ENCODE results near the gene TMTC1.

The TMTC1 gene

DNA sequence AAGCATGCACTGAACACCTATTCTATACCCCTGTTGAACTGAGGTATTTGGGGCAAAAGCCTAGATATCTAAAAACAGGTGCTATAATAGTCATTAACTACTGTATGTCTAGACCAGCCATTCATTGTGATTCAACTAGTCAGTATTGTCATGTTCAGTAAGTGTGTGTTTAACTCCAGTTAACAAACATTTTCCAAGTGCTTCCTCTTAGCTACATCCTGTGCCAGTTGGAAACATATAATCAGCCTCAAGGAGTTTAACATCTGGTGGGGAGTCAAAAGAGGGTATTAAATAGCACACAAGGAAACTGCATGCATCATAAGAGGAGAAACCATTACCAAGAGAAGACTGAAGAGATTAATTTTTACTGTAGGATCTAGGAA lies 20.4 kb downstream of the TMTC1 start:
- H3K4me3 ChIP-seq (ENCODE audit: low read length), result no peak overlapping the region
- TF ChIP-seq, protein P1, sequence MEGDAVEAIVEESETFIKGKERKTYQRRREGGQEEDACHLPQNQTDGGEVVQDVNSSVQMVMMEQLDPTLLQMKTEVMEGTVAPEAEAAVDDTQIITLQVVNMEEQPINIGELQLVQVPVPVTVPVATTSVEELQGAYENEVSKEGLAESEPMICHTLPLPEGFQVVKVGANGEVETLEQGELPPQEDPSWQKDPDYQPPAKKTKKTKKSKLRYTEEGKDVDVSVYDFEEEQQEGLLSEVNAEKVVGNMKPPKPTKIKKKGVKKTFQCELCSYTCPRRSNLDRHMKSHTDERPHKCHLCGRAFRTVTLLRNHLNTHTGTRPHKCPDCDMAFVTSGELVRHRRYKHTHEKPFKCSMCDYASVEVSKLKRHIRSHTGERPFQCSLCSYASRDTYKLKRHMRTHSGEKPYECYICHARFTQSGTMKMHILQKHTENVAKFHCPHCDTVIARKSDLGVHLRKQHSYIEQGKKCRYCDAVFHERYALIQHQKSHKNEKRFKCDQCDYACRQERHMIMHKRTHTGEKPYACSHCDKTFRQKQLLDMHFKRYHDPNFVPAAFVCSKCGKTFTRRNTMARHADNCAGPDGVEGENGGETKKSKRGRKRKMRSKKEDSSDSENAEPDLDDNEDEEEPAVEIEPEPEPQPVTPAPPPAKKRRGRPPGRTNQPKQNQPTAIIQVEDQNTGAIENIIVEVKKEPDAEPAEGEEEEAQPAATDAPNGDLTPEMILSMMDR (conservative IDR thresholded peaks at IDR 0.05; ENCODE audit: low read length), result no peak
- DNase-seq (ENCODE audit: low read depth), result no peak

DNA sequence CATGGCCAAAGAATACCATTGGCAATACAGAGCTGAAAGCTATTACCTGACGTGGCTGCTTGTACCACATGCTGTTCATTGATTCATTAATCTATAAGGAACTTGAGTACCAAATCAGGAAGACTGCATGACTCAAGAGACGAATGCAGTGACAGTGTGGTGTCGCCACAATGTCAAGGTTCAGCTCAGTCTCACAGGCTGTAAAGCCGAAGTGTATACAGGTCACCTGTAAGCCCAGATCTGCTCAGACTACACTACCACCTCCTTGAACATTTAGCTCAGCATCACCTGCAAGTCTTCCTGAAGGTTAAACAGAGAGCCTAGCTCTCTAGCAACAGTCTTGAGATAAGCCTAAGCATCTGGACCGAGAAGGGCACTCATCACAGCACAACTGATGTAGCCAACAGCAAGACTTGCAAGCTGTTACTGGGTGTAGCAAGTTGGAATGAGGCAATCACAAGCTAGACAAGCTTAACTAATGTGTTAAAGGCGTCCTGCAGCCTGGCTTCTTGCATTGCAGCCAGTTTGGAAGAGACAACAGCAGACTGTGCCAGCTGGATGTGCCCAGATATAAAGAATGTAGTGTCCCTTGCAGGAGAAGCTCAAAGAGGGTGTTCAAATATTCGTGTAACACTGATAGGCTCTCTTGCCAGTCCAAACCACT lies 21.0 kb downstream of the TMTC1 start:
- TF ChIP-seq, protein P1 (conservative IDR thresholded peaks at IDR 0.05; ENCODE audit: low read length), result no peak
- no peak overlapping the region for H3K4me3 ChIP-seq (ENCODE audit: low read length)
- no peak for DNase-seq (ENCODE audit: low read depth)

DNA sequence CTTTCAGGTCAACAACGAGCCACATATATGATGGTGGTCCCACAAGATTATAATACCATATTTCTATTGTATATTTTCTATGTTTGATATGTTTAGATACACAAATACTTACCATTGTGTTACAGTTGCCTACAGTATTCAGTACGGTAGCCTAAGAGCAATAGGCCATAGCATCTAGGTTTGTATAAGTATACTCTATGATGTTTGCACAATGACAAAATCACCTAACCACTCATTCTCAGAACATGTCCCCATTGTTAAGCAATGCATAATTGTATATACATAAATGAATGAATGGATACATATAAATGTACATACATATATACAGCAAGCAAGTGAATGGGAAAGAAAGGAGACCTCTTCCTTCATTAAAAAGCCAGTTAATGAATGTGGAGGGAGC lies 23.8 kb downstream of the TMTC1 start:
- DNase-seq (ENCODE audit: low read depth), result no peak
- no peak overlapping the region for H3K4me3 ChIP-seq (ENCODE audit: low read length)
- TF ChIP-seq, protein P1 (conservative IDR thresholded peaks at IDR 0.05; ENCODE audit: low read length), result no peak

DNA sequence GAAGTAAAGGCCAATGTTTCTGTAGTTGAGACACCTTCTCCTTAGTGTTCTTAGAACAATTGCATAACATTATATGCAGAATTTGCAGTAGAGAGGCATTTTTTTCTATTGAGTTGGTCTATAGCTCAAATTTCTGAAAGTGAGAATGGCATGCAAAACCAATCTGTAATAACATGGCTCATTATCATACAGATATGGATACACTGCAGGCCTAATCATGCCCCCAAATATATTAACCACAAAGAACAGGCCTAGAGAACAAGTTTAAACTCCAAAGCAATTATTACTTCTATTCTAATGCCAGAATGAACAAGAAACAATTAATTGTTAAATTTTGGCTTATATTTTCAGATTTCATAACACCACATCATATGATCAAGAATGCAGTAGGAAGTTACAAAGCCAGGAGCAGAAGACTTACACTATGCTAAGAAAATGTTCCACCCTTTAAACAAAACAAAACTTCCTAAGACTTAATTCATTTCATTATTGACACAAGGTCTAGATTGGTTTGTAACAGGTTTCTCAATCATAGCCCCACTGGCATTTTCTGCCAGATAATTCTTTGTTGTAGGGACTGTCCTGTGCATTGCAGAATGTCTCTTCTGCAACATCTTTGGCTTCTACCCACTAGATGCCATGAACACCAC lies 26.9 kb downstream of the TMTC1 start:
- no peak overlapping the region for H3K4me3 ChIP-seq (ENCODE audit: low read length)
- DNase-seq (ENCODE audit: low read depth), result no peak
- TF ChIP-seq, protein P1 (conservative IDR thresholded peaks at IDR 0.05; ENCODE audit: low read length), result no peak

DNA sequence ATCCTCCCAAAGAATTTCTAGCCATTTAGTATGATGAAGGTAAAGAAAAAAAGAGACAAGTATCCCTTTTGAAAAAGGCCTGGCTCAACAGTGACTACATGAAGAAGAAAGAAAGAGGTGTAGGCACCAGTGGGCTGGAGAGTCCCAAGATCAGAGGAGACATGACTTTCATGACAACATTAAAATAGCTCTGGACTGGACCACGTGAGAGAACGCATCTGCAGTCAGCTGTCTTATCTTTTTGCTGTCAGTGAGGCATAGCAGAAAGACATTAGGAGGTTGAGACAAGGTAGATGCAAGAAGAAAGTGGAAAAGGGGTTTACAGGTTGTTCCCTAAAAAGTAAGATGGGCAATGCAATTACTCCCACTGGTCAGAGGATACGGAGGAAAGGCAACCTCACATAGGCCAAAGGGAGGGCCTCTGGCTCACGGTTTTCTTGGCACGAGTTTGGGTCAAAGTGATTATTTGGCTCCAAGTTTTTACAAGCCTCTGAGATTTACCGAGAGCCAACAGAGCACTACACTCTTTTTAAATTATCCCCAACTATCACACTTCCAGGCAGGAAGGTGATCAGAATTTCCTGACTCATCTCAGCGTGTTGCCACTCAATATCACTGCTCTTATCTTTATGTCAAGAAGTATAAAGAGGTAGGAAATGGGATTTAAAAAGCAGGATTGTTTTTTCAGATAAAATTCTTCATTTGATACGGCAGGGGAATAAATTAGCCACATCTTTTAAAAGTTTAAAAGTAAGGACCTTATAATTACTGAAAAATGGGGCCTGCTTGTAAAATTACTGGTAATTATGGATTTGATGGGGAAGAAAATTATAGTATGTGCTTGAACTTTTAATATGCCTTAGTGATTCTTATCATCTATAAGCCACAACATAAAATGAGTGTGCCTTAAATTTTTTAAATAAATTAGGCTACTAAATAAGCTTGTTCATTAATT lies 29.2 kb downstream of the TMTC1 start:
- no peak for DNase-seq (ENCODE audit: low read depth)
- TF ChIP-seq, protein P1 (conservative IDR thresholded peaks at IDR 0.05; ENCODE audit: low read length), result no peak
- no peak overlapping the region for H3K4me3 ChIP-seq (ENCODE audit: low read length)

DNA sequence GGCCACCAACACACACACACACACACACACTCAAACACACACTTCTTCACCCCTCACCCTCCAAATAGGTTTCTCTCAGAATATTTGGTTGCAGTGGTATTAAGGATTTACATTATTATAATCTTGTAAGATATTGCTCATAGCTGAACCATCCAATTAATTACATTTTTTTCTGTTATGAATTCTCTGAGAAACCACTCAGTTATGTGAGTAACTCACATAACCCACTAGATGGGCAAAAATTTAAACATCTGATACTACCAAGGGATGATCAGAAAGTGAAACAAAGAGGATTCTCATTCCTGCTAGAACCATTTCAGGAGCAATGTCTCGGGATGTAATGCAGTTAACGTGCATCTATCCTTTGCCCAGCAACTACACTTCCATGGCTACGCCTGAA lies 31.6 kb downstream of the TMTC1 start:
- TF ChIP-seq, protein P1 (conservative IDR thresholded peaks at IDR 0.05; ENCODE audit: low read length), result no peak
- DNase-seq (ENCODE audit: low read depth), result no peak
- no peak overlapping the region for H3K4me3 ChIP-seq (ENCODE audit: low read length)

Measured in AG10803 (cell line).